Stimulated activated CD8-positive, alpha-beta memory T cell treated with anti-CD3 and anti-CD28 coated beads, Interleukin-2, amount 100 ng/mL, for 1 hour (primary cell): ENCODE data around the gene LRRC74A.
"Not testable (repeated sequence)": the region's sequence is repeated elsewhere in the genome, so short reads cannot be mapped to it uniquely, and the experiment has no call there.

Experiments
- DNase-seq, 2 donors: peaks; one replicate each; pipeline ENCODE4 v3.0.0-alpha.2; 2020; ENCODE audit warnings: low read depth in 2 of 2

LRRC74A gene

GRCh38 chr14:76884853-76885276, 58.7 kb downstream of the LRRC74A start:
- no peak for DNase-seq

- DNase-seq, result no peak
Measured at GRCh38 chr14:76887191-76887590, 61.0 kb downstream of the LRRC74A start.

DNA sequence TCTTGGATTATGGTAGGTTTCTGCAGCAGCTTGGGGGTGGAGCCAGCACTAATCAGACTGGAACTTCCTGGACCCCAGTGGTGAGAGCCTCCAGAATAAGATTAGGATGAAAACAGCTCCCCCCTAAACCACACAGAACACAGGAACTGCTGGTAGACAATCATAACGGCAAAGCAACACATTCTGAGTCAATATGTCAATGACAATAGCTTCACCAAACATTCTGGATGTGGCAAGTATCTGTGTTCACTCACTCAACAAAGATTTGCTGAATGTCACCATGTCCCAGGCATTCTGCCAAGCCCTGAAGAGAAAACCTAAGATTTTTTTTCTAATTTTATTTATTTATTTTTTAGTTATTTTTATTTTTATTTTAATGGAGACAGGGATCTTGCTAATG, 65.2 kb downstream of the LRRC74A start:
- DNase-seq, result no peak

DNA sequence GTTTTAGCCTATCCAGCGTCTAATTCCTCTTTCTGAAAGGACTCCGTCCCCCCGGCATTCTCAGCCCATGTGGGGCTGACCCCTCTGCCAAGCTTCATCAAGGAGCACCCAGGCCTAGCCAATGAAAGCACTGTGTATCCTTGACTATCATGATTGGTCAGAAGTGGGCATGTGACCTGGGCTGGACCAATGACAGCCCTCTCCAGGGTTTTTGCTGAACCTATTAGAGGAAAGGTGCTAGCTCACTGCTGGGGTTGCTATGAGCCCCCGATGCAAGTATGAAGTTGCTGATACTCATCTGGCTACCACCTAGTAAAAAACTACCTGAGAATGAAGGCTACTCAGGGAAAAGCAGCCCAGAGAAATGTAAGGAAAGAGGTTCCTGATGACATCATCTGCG, 68.1 kb downstream of the LRRC74A start:
- DNase-seq, result no peak

GRCh38 chr14:76898006-76898405, 71.8 kb downstream of the LRRC74A start:
- DNase-seq, result not testable (repeated sequence)

- DNase-seq, result no peak
Measured at GRCh38 chr14:76900682-76901081, 74.5 kb downstream of the LRRC74A start.

GRCh38 chr14:76901171-76902055, 75.2 kb downstream of the LRRC74A start:
- no peak for DNase-seq

GRCh38 chr14:76902591-76902990, 76.4 kb downstream of the LRRC74A start:
- no peak for DNase-seq

- no peak for DNase-seq
Measured at GRCh38 chr14:76904100-76904739, 78.0 kb downstream of the LRRC74A start.

- DNase-seq, result peak; percentile 49 to 61
Measured at GRCh38 chr14:76904740-76905569, 78.7 kb downstream of the LRRC74A start.

DNA sequence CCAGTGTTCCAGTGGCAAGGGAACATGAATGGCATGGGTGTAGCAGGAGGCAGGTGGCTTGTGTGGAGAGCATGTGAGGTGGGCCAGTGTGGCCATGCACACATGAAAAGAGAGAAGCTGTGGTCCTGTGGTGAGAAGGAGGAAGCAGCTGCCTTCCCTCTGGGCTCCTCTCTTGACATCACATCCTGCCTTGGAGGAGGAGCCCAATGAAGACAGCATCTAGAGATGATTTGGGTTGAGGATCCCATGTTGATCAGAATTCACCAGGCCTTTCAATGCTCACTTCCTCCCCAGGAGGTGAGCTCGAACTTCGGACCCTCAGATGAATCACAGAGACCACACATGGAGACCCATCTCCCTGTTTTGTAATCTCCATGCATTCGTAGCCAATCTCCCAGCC, 82.6 kb downstream of the LRRC74A start:
- no peak for DNase-seq

DNA sequence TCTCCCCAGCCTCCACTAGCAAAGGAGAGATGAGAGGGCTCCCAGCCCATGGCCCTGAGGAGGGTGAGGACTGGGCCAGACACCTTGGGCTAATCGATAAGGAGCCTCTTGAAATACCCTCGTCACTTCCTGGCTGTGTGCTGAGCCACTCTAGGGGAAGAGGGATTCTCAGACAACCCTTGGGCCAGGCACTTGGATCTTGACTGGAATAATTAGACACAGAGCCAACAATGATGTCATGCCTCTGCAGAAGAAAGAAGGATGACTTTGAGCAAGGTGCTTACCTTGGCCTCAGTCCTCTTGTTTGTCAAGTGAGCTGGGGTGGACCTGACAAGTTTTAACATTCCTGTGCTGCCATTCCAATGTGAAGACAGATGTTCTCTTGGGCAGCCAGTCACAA, 83.1 kb downstream of the LRRC74A start:
- DNase-seq, result no peak

GRCh38 chr14:76910371-76910890, 84.2 kb downstream of the LRRC74A start:
- no peak for DNase-seq

GRCh38 chr14:76911473-76911872, 85.3 kb downstream of the LRRC74A start:
- no peak for DNase-seq

DNA sequence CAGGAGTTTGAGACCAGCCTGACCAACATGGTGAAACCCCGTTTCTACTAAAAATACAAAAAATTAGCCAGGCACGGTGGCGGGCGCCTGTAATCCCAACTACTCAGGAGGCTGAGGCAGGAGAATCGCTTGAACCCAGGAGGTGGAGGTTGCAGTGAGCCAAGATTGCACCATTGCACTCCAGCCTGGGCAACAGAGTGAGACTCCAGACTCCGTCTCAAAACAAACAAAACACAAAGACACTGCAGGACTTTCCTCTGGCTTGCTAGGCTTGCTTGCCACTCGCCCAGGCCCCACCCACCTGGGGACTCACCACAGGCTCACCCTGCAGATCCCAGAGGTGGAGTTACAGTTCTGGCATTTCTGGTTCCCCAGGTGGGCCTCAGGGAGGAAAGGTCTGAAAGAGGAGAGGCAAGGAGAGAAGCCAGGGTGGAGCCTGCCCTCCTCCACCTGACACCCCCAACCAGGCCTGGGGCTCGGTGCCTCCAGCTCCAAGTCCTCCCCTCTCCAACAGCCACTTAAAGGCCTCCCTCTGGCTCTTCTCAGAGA, 88.4 kb downstream of the LRRC74A start:
- not testable (repeated sequence) for DNase-seq

GRCh38 chr14:76916040-76916715, 90.0 kb downstream of the LRRC74A start:
- DNase-seq, result no peak

- no peak for DNase-seq
Measured at GRCh38 chr14:76917158-76917596, 91.0 kb downstream of the LRRC74A start.

- DNase-seq, result no peak
Measured at GRCh38 chr14:76917745-76918255, 91.6 kb downstream of the LRRC74A start.

DNA sequence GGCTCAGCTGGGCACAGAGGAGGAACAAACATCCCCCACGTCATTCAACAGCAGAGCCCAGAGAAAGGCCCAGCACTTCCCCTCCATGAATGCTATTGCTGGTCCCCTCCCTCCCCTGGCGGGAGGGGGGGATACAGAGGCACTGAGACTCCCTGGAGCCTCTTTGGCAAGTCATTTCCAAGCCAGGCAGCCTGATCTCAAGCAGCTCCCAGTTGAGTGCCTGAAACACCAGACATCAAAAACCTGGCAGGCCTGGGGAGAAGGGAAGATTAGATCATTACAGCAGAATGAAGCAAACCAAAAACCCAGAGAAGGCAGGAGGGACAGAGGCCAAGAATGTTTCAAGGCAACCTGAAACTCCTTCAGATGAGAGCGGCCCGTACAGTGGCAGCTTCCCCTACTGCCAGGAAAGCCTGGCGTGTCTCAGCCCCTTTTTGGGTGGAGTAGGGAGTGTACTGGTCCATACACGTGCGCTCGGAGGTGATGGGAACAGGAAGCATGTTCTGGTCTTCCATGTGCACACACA, 92.1 kb downstream of the LRRC74A start:
- DNase-seq, result no peak

GRCh38 chr14:76918782-76919394, 92.7 kb downstream of the LRRC74A start:
- no peak for DNase-seq
